ENCODE results near the gene OSTF1. TPM values are rescaled to one million over a fixed set of nuclear protein-coding genes. Genes with fewer than 3 reads are reported as not detected.

The OSTF1 gene
- total RNA-seq, 2 experiments from 2014 or later, result 37.3 to 58.1 TPM

DNA sequence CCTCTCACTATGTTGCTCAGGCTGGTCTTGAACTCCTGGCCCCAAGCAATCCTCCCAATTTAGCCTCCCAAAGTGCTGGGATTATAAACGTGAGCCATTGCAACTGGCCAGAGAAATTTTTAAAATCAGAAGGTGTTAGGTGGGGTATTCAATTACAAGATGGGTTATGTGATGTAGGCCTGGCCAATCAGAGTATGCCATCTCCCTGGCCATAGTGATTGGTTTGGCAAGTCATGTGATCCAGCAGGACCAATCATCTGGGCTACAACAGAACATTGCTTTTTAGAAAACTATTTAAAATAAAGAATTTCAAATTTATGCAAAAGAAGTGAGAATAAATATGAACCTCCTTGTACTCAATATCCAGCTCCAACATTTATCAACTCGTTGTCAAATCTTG lies 22.8 kb upstream of the OSTF1 start:
- no peak for DNase-seq (ENCODE audit: low spot score)
- intact Hi-C loops (cut with micrococcal nuclease; ENCODE audit: unreplicated experiment), result no loop called here
- TF ChIP-seq, protein P1, sequence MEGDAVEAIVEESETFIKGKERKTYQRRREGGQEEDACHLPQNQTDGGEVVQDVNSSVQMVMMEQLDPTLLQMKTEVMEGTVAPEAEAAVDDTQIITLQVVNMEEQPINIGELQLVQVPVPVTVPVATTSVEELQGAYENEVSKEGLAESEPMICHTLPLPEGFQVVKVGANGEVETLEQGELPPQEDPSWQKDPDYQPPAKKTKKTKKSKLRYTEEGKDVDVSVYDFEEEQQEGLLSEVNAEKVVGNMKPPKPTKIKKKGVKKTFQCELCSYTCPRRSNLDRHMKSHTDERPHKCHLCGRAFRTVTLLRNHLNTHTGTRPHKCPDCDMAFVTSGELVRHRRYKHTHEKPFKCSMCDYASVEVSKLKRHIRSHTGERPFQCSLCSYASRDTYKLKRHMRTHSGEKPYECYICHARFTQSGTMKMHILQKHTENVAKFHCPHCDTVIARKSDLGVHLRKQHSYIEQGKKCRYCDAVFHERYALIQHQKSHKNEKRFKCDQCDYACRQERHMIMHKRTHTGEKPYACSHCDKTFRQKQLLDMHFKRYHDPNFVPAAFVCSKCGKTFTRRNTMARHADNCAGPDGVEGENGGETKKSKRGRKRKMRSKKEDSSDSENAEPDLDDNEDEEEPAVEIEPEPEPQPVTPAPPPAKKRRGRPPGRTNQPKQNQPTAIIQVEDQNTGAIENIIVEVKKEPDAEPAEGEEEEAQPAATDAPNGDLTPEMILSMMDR (conservative IDR thresholded peaks at IDR 0.05; ENCODE audit: low read length), result no peak
- TF ChIP-seq EZH2phosphoT487 (IDR thresholded peaks at IDR 0.05; ENCODE audit: borderline replicate concordance, low read depth, low read length), result no peak
- Histone ChIP-seq H3K27ac (ENCODE audit: low read depth, low read length, poor library complexity, severe bottlenecking) (no peak overlapping the region), H3K9me2 (ENCODE audit: insufficient read depth, low read length) (no peaks in the 10 kb centered on the region), H4K20me1 (ENCODE audit: insufficient read depth, low read length) (no peaks in the 10 kb centered on the region), H3K36me3 (ENCODE audit: insufficient read depth, low read length) (peaks cover 15% of the 10 kb centered on the region), H3K4me3 (ENCODE audit: low read depth, low read length, poor library complexity, severe bottlenecking) (no peak overlapping the region), H3K9me3 (ENCODE audit: low read length) (no peaks in the 10 kb centered on the region), H3K79me2 (ENCODE audit: insufficient read depth, low read depth, low read length) (no peaks in the 10 kb centered on the region), H2AFZ (ENCODE audit: low read length) (no peak overlapping the region), H3K4me2 (ENCODE audit: low read length) (no peak overlapping the region), H3K4me1 (ENCODE audit: insufficient read depth, low read length, poor library complexity, severe bottlenecking) (peaks cover 6% of the 10 kb centered on the region)
- CTCF ChIA-PET (ENCODE audit: unreplicated experiment), result no interaction called here
- POLR2A ChIA-PET, result interaction anchor here (0.7 to 2.5 kb wide), 5 partner anchors 8 to 38 kb away, joined by 3 to 14 read pairs (median 4); partner anchors contain the start of gene CARNMT1
- BruUV-seq (replicated peaks), result no TSS peak

DNA sequence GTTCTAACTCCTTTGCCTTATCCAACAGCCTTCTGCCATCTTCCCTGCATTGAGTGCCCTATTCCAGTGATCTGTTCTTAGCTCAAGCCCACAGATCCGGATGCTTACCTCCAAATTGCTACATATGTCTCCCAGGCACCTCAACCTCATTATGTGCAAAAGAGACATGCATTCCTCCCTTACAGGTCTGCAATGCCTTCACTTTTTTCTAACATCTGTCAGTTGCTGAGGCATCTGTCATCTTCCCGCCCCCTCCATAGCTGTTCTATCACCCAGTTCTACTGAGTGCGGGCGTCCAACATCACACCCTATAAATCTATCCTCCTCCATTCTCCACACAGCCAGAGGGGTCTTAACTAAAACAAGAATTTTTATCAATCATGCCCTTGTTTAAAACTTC lies 20.4 kb upstream of the OSTF1 start:
- Histone ChIP-seq H3K4me1 (ENCODE audit: insufficient read depth, low read length, poor library complexity, severe bottlenecking) (peaks cover 20% of the 10 kb centered on the region), H2AFZ (ENCODE audit: low read length) (no peak overlapping the region), H3K4me2 (ENCODE audit: low read length) (no peak overlapping the region), H4K20me1 (ENCODE audit: insufficient read depth, low read length) (no peaks in the 10 kb centered on the region), H3K4me3 (ENCODE audit: low read depth, low read length, poor library complexity, severe bottlenecking) (no peak overlapping the region), H3K9me2 (ENCODE audit: insufficient read depth, low read length) (no peaks in the 10 kb centered on the region), H3K79me2 (ENCODE audit: insufficient read depth, low read depth, low read length) (no peaks in the 10 kb centered on the region), H3K36me3 (ENCODE audit: insufficient read depth, low read length) (peaks cover 10% of the 10 kb centered on the region), H3K27ac (ENCODE audit: low read depth, low read length, poor library complexity, severe bottlenecking) (no peak overlapping the region), H3K9me3 (ENCODE audit: low read length) (no peaks in the 10 kb centered on the region)
- no TSS peak for BruUV-seq (replicated peaks)
- intact Hi-C loops (cut with micrococcal nuclease; ENCODE audit: unreplicated experiment), result no loop called here
- TF ChIP-seq, protein P1 (conservative IDR thresholded peaks at IDR 0.05; ENCODE audit: low read length), result no peak
- no peak for TF ChIP-seq EZH2phosphoT487 (IDR thresholded peaks at IDR 0.05; ENCODE audit: borderline replicate concordance, low read depth, low read length)
- ChIA-PET POLR2A (interaction anchor here (0.9 to 1.3 kb wide), 4 partner anchors 12 to 298 kb away, joined by 3 to 5 read pairs (median 3); partner anchors contain the start of gene CARNMT1), CTCF (ENCODE audit: unreplicated experiment) (no interaction called here)
- DNase-seq (ENCODE audit: low spot score), result no peak

DNA sequence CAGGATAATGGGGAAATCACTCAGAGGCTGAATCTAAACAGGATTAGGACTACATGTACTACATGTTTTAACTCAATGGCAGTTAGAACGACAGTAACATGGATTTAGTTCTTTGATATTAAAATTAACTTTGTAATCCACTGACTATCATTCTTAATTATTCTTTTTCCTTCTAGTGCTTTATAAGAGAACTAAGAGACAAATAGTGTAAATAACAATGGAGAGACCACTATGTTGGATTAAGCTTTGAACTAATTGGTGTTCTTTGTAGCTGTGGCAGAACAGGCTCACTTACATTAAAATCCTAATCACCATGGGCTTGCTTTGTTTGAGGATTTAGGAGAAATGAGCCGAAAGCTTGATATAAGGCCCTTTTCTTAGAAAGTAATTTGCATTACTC lies 19.1 kb upstream of the OSTF1 start:
- Histone ChIP-seq H3K4me1 (ENCODE audit: insufficient read depth, low read length, poor library complexity, severe bottlenecking) (peaks cover 15% of the 10 kb centered on the region), H3K36me3 (ENCODE audit: insufficient read depth, low read length) (peaks cover 11% of the 10 kb centered on the region), H3K27ac (ENCODE audit: low read depth, low read length, poor library complexity, severe bottlenecking) (no peak overlapping the region), H3K4me3 (ENCODE audit: low read depth, low read length, poor library complexity, severe bottlenecking) (no peak overlapping the region), H4K20me1 (ENCODE audit: insufficient read depth, low read length) (no peaks in the 10 kb centered on the region), H3K9me3 (ENCODE audit: low read length) (no peaks in the 10 kb centered on the region), H3K4me2 (ENCODE audit: low read length) (no peak overlapping the region), H2AFZ (ENCODE audit: low read length) (no peak overlapping the region), H3K79me2 (ENCODE audit: insufficient read depth, low read depth, low read length) (no peaks in the 10 kb centered on the region), H3K9me2 (ENCODE audit: insufficient read depth, low read length) (no peaks in the 10 kb centered on the region)
- intact Hi-C loops (cut with micrococcal nuclease; ENCODE audit: unreplicated experiment), result no loop called here
- no peak for DNase-seq (ENCODE audit: low spot score)
- BruUV-seq (replicated peaks), result no TSS peak
- ChIA-PET CTCF (ENCODE audit: unreplicated experiment) (no interaction called here), POLR2A (interaction anchor here (1.1 to 2.3 kb wide), 4 partner anchors 15 to 57 kb away, joined by 4 to 6 read pairs (median 4); no protein-coding TSS in a partner anchor)
- no peak for TF ChIP-seq EZH2phosphoT487 (IDR thresholded peaks at IDR 0.05; ENCODE audit: borderline replicate concordance, low read depth, low read length)
- TF ChIP-seq, protein P1 (conservative IDR thresholded peaks at IDR 0.05; ENCODE audit: low read length), result no peak

All from OCI-LY7 (cell line).